8988T (cell line): ENCODE results near the gene SARM1.
"Not testable (repeated sequence)": the region's sequence is repeated elsewhere in the genome, so short reads cannot be mapped to it uniquely, and the experiment has no call there.

Experiments used
- DNase-seq: peaks from one replicate; pipeline ENCODE4 v3.0.0; 2011

The SARM1 gene

GRCh38 chr17:28433721-28434120 is 62.2 kb downstream of the SARM1 start:
- DNase-seq: no peak

- not testable (repeated sequence) for DNase-seq
Observed at GRCh38 chr17:28434326-28434725, 62.8 kb downstream of the SARM1 start.

GRCh38 chr17:28443901-28444638 is 72.6 kb downstream of the SARM1 start:
- DNase-seq: no peak

GRCh38 chr17:28446716-28447395 is 75.4 kb downstream of the SARM1 start:
- no peak for DNase-seq

GRCh38 chr17:28447396-28447760 is 75.9 kb downstream of the SARM1 start:
- DNase-seq: no peak

- DNase-seq: no peak
Observed at GRCh38 chr17:28449859-28450258, 78.4 kb downstream of the SARM1 start.
